HEK293 (cell line): ENCODE measurements around the gene BRF1.
A peak's percentile ranks its signal among the peaks of the same experiment; 100 is the strongest.

Experiments used
- CTCF ChIA-PET: fragments of 350-600 bp; formaldehyde crosslinking; extraction: SDS; loops from one replicate; lab custom pipeline; 2021; ENCODE audit warnings: antibody characterized with exemption; lab: Yijun Ruan, JAX
- POLR2A ChIA-PET: fragments of 300-600 bp; formaldehyde crosslinking; extraction: SDS; loops from one replicate; lab custom pipeline; 2020; ENCODE audit warnings: antibody characterized with exemption, inconsistent platforms; lab: Yijun Ruan, JAX
- H3K27ac ChIP-seq: fragments of 200-500 bp; sonication (Bioruptor generic); 2 replicates; pipeline ENCODE4 v1.5.1; 2014; ENCODE audit warnings: low read depth, low read length, control low read depth, inconsistent platforms; ENCODE audit errors: extremely low read depth
- H3K36me3 ChIP-seq, 2 experiments: fragments of 200-500 bp in 1 of 2; sonication (Bioruptor generic) in 1 of 2; 1 replicate in 1 of 2; 2 replicates in 1 of 2; pipeline ENCODE4 v1.5.1; 2014 to 2017; ENCODE audit warnings: inconsistent platforms in 2 of 2, low read length in 2 of 2; ENCODE audit not compliant: control insufficient read depth in 2 of 2, insufficient read depth in 1 of 2
- H3K4me1 ChIP-seq: fragments of 200-500 bp; sonication (Bioruptor generic); 2 replicates; pipeline ENCODE4 v1.5.1; 2014; ENCODE audit warnings: mild to moderate bottlenecking, low read length, inconsistent platforms; ENCODE audit not compliant: control insufficient read depth, insufficient read depth
- H3K4me3 ChIP-seq: 2 replicates; pipeline ENCODE4 v1.5.1; 2011; ENCODE audit warnings: low read depth, mild to moderate bottlenecking, control low read depth, low read length, moderate library complexity
- H3K9me3 ChIP-seq: fragments of 200-500 bp; sonication (Bioruptor generic); 2 replicates; pipeline ENCODE4 v1.5.1; 2014; ENCODE audit warnings: low read depth, low read length, inconsistent platforms; ENCODE audit not compliant: control insufficient read depth, insufficient read depth
- SCRT1 ChIP-seq: fragments of 450-650 bp; formaldehyde crosslinking; IDR thresholded peaks from 2 replicates; pipeline ENCODE4 v1.5.1; 2016; ENCODE audit warnings: missing biosample characterization, missing genetic modification characterization, borderline replicate concordance
- SP2 ChIP-seq: fragments of 450-650 bp; formaldehyde crosslinking; IDR thresholded peaks from 2 replicates; pipeline ENCODE4 v1.5.1; 2016; ENCODE audit warnings: missing biosample characterization, missing genetic modification characterization
- WT1 ChIP-seq: fragments of 450-650 bp; formaldehyde crosslinking; IDR thresholded peaks from 2 replicates; pipeline ENCODE4 v1.5.1; 2016; ENCODE audit warnings: missing biosample characterization, missing genetic modification characterization
- ZBTB17 ChIP-seq: fragments of 450-650 bp; formaldehyde crosslinking; IDR thresholded peaks from 2 replicates; pipeline ENCODE4 v1.5.1; 2016; ENCODE audit warnings: missing biosample characterization, missing genetic modification characterization
- ZEB2 ChIP-seq: fragments of 450-650 bp; formaldehyde crosslinking; IDR thresholded peaks from 2 replicates; pipeline ENCODE4 v1.5.1; 2016; ENCODE audit warnings: missing biosample characterization, missing genetic modification characterization
- ZNF138 ChIP-seq: fragments of 450-650 bp; formaldehyde crosslinking; IDR thresholded peaks from 2 replicates; pipeline ENCODE4 v1.5.1; 2016; ENCODE audit warnings: missing biosample characterization, missing genetic modification characterization, borderline replicate concordance
- ZNF324 ChIP-seq: fragments of 450-650 bp; formaldehyde crosslinking; IDR thresholded peaks from 2 replicates; pipeline ENCODE4 v1.5.1; 2016; ENCODE audit warnings: missing biosample characterization, missing genetic modification characterization
- ZNF37A ChIP-seq: fragments of 450-650 bp; IDR thresholded peaks from 2 replicates; pipeline ENCODE4 v1.5.1; 2018; ENCODE audit warnings: missing biosample characterization, missing genetic modification characterization
- ZNF394 ChIP-seq: fragments of 450-650 bp; formaldehyde crosslinking; IDR thresholded peaks from 2 replicates; pipeline ENCODE4 v1.5.1; 2016; ENCODE audit warnings: missing biosample characterization, missing genetic modification characterization, mild to moderate bottlenecking, moderate library complexity, borderline replicate concordance
- ZNF433 ChIP-seq: fragments of 450-650 bp; formaldehyde crosslinking; IDR thresholded peaks from 2 replicates; pipeline ENCODE4 v1.5.1; 2016; ENCODE audit warnings: missing biosample characterization, missing genetic modification characterization, low read depth
- ZNF529 ChIP-seq: fragments of 450-650 bp; formaldehyde crosslinking; IDR thresholded peaks from 2 replicates; pipeline ENCODE4 v1.5.1; 2017; ENCODE audit warnings: missing genetic modification characterization, missing biosample characterization; ENCODE audit not compliant: insufficient replicate concordance
- ZNF544 ChIP-seq: fragments of 450-650 bp; formaldehyde crosslinking; IDR thresholded peaks from 2 replicates; pipeline ENCODE4 v1.5.0; 2017; ENCODE audit warnings: missing biosample characterization, missing genetic modification characterization
- ZNF600 ChIP-seq: fragments of 450-650 bp; formaldehyde crosslinking; IDR thresholded peaks from 2 replicates; pipeline ENCODE4 v1.5.1; 2016; ENCODE audit warnings: missing biosample characterization, missing genetic modification characterization
- ZNF654 ChIP-seq: fragments of 450-650 bp; formaldehyde crosslinking; IDR thresholded peaks from 2 replicates; pipeline ENCODE4 v1.5.1; 2016; ENCODE audit warnings: low read depth, missing biosample characterization, missing genetic modification characterization
- ZNF777 ChIP-seq: fragments of 450-650 bp; formaldehyde crosslinking; IDR thresholded peaks from 2 replicates; pipeline ENCODE4 v1.5.1; 2017; ENCODE audit warnings: missing biosample characterization, missing genetic modification characterization, borderline replicate concordance
- ZNF785 ChIP-seq: fragments of 450-650 bp; formaldehyde crosslinking; IDR thresholded peaks from 2 replicates; pipeline ENCODE4 v1.5.1; 2016; ENCODE audit warnings: missing biosample characterization, missing genetic modification characterization
- ZNF791 ChIP-seq: fragments of 450-650 bp; formaldehyde crosslinking; IDR thresholded peaks from 2 replicates; pipeline ENCODE4 v1.5.1; 2016; ENCODE audit warnings: missing biosample characterization, missing genetic modification characterization
- ZNF837 ChIP-seq: fragments of 450-650 bp; formaldehyde crosslinking; IDR thresholded peaks from 2 replicates; pipeline ENCODE4 v1.5.1; 2016; ENCODE audit warnings: missing biosample characterization, missing genetic modification characterization
- ZXDB ChIP-seq: fragments of 450-650 bp; formaldehyde crosslinking; IDR thresholded peaks from 2 replicates; pipeline ENCODE4 v1.5.1; 2016; ENCODE audit warnings: missing biosample characterization, missing genetic modification characterization
- TF ChIP-seq, protein P1 (sequence below): sonication (generic); formaldehyde crosslinking; IDR thresholded peaks from 2 replicates; pipeline ENCODE4 v1.8.1; 2022; ENCODE audit warnings: mild to moderate bottlenecking, moderate library complexity, missing genetic modification reagents
- TF ChIP-seq, protein P2 (sequence below): fragments of 450-650 bp; formaldehyde crosslinking; IDR thresholded peaks from 2 replicates; pipeline ENCODE4 v1.5.1; 2016; ENCODE audit warnings: missing biosample characterization, missing genetic modification characterization
- TF ChIP-seq, protein P3 (sequence below): fragments of 450-650 bp; formaldehyde crosslinking; IDR thresholded peaks from 2 replicates; pipeline ENCODE4 v1.5.1; 2016; ENCODE audit warnings: missing biosample characterization, missing genetic modification characterization
- TF ChIP-seq, protein P4 (sequence below): fragments of 450-650 bp; formaldehyde crosslinking; IDR thresholded peaks from 2 replicates; pipeline ENCODE4 v1.5.1; 2016; ENCODE audit warnings: missing biosample characterization, missing genetic modification characterization
- TF ChIP-seq, protein P5 (sequence below): fragments of 450-650 bp; formaldehyde crosslinking; IDR thresholded peaks from 2 replicates; pipeline ENCODE4 v1.5.1; 2017; ENCODE audit warnings: missing biosample characterization, missing genetic modification characterization

BRF1 gene

DNA sequence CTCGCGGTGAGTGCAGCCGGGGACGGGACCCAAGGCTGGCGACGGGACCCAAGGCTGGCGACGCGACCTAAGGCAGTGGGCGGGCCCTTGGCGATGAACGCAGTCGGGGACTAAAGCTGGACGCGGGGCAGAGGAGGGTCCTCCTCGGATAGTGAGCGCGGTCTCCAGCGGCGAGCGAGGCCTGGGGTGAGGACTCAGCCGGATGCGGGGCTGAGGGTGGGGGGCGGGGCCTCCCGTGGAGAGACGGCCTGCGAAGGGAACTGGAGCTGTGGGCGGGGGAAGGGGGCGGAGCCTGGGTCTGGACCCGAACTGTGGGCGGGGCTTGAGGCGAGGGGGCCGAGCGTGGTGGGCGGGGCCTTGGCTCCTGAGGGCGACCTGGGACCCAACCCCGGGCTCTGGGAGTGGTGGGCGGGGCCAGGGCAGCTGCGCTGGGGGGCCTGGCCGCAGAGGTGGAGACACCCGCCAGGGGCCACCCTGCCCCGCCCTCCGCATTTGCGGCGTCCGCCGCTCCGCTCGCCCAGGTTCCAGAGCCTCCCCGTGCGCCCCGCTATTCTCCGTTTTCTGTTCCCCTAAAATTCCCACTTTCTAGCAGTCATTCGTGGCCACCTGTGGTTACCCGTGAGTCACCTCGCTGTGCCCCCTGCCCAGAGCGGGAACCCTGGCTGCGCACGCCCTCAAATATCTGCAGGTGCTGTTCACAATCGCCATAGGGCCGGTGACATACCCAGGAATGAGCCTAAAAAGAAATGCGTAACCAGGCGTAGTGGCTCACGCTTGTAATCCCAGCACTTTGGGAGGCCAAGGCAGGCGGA, 508 bp upstream of the BRF1 start (continued):
- TF ChIP-seq ZBTB17 = no peak
- TF ChIP-seq ZNF324 (tag by site-specific recombination) = 0 out of 2 replicates have a peak, but pooled peaks have one; percentile 18
- no peak for TF ChIP-seq ZNF433 (tag by site-specific recombination)
- TF ChIP-seq SP2 (tag by site-specific recombination) = peak; percentile 90
- no peak for TF ChIP-seq ZNF544 (tag by site-specific recombination)
- no peak for TF ChIP-seq ZNF837 (tag by site-specific recombination)
- TF ChIP-seq SCRT1 (tag by site-specific recombination) = 0 out of 2 replicates have a peak, but pooled peaks have one; percentile 30
- TF ChIP-seq ZNF777 (tag by site-specific recombination) = no peak
- TF ChIP-seq, all 188 proteins: peak for 51

DNA sequence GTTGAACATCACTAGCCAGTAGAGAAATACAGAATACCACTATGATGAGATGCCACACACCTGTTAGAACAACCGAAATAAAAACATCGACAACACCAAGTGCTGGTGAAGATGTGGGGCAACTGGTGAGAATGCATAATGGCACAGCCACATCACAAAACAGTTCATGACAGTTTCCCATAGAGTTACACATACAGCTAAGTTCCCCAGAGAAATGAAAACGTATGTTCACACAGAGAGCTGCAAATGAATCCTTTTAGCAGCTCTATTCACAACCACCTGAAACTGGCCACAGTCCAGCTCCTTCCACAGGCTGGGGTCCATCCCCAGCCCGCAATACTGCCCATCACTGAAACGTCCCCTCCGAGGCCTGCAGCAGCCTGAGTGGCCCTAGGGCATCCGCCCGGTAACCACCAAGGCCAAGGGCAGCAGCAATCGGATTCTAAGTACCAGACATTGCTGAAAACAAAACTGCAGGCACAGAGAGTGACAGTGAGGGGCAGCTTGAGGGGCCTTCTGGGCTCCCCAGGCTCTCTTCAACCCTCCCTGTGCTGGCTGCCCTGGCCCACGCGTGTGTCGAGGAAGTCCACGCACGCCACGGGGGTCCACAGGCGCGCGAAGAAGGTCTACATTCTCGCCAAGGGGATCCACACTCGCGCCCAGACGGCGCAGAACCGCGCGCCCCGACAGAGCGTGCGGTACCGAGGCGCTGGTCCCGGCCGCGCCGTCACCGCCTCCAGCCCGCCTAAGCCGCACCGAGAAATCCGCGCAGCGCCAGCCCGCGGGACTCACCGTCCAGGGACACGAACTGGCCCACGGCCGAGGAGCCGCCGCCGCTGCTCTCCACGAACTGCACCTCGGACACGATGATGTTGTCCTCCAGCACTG, 903 bp downstream of the BRF1 start:
- H3K27ac ChIP-seq = peak overlapping the region; percentile 97
- POLR2A ChIA-PET = interaction anchor here (0.9 to 2.5 kb wide), 6 partner anchors 8 to 52 kb away, joined by 3 to 36 read pairs (median 5); partner anchors contain the start of gene PACS2
- H3K4me3 ChIP-seq = peak overlapping the region; percentile 88
- H3K4me1 ChIP-seq = no peaks in the 10 kb centered on the region
- CTCF ChIA-PET = interaction anchor here (0.6 kb wide), 2 partner anchors 210 to 212 kb away, joined by 3 to 4 read pairs; no protein-coding TSS in a partner anchor
- H3K36me3 ChIP-seq = no peaks in the 10 kb centered on the region; a peak in 1 of 3 replicates
- no peaks in the 10 kb centered on the region for H3K9me3 ChIP-seq
- TF ChIP-seq, protein P1, sequence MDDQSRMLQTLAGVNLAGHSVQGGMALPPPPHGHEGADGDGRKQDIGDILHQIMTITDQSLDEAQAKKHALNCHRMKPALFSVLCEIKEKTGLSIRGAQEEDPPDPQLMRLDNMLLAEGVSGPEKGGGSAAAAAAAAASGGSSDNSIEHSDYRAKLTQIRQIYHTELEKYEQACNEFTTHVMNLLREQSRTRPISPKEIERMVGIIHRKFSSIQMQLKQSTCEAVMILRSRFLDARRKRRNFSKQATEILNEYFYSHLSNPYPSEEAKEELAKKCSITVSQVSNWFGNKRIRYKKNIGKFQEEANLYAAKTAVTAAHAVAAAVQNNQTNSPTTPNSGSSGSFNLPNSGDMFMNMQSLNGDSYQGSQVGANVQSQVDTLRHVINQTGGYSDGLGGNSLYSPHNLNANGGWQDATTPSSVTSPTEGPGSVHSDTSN (CRISPR knock-in tag) = 0 out of 2 replicates have a peak, but pooled peaks have one; percentile 19
- TF ChIP-seq, protein P2, sequence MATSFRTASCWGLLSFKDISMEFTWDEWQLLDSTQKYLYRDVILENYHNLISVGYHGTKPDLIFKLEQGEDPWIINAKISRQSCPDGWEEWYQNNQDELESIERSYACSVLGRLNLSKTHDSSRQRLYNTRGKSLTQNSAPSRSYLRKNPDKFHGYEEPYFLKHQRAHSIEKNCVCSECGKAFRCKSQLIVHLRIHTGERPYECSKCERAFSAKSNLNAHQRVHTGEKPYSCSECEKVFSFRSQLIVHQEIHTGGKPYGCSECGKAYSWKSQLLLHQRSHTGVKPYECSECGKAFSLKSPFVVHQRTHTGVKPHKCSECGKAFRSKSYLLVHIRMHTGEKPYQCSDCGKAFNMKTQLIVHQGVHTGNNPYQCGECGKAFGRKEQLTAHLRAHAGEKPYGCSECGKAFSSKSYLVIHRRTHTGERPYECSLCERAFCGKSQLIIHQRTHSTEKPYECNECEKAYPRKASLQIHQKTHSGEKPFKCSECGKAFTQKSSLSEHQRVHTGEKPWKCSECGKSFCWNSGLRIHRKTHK (tag by site-specific recombination) = no peak
- TF ChIP-seq ZNF777 (tag by site-specific recombination) = peak; percentile 95
- no peak for TF ChIP-seq WT1
- peak; percentile 30; the same call in 1 of the 2 replicates for TF ChIP-seq ZNF600
- peak; percentile 56; the same call in 1 of the 2 replicates for TF ChIP-seq ZNF785
- TF ChIP-seq, protein P3, sequence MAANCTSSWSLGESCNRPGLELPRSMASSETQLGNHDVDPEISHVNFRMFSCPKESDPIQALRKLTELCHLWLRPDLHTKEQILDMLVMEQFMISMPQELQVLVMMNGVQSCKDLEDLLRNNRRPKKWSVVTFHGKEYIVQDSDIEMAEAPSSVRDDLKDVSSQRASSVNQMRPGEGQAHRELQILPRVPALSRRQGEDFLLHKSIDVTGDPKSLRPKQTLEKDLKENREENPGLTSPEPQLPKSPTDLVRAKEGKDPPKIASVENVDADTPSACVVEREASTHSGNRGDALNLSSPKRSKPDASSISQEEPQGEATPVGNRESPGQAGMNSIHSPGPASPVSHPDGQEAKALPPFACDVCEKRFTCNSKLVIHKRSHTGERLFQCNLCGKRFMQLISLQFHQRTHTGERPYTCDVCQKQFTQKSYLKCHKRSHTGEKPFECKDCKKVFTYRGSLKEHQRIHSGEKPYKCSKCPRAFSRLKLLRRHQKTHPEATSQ (tag by site-specific recombination) = 0 out of 2 replicates have a peak, but pooled peaks have one; percentile 61
- TF ChIP-seq ZXDB (tag by site-specific recombination) = peak; percentile 23; the same call in 1 of the 2 replicates
- TF ChIP-seq ZNF654 (tag by site-specific recombination) = no peak
- no peak for TF ChIP-seq ZNF529 (tag by site-specific recombination)
- no peak for TF ChIP-seq ZNF394 (tag by site-specific recombination)
- TF ChIP-seq ZNF791 (tag by site-specific recombination) = no peak
- no peak for TF ChIP-seq ZNF138
- peak; percentile 70; the same call in 1 of the 2 replicates for TF ChIP-seq ZEB2 (tag by site-specific recombination)
- TF ChIP-seq, protein P4, sequence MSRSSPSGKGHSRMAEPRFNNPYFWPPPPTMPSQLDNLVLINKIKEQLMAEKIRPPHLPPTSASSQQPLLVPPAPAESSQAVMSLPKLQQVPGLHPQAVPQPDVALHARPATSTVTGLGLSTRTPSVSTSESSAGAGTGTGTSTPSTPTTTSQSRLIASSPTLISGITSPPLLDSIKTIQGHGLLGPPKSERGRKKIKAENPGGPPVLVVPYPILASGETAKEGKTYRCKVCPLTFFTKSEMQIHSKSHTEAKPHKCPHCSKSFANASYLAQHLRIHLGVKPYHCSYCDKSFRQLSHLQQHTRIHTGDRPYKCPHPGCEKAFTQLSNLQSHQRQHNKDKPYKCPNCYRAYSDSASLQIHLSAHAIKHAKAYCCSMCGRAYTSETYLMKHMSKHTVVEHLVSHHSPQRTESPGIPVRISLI (tag by site-specific recombination) = no peak
- TF ChIP-seq, protein P5, sequence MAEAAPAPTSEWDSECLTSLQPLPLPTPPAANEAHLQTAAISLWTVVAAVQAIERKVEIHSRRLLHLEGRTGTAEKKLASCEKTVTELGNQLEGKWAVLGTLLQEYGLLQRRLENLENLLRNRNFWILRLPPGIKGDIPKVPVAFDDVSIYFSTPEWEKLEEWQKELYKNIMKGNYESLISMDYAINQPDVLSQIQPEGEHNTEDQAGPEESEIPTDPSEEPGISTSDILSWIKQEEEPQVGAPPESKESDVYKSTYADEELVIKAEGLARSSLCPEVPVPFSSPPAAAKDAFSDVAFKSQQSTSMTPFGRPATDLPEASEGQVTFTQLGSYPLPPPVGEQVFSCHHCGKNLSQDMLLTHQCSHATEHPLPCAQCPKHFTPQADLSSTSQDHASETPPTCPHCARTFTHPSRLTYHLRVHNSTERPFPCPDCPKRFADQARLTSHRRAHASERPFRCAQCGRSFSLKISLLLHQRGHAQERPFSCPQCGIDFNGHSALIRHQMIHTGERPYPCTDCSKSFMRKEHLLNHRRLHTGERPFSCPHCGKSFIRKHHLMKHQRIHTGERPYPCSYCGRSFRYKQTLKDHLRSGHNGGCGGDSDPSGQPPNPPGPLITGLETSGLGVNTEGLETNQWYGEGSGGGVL = peak; percentile 19; the same call in 1 of the 2 replicates
- TF ChIP-seq ZNF37A (tag by site-specific recombination) = no peak
